K562 (cell line): Measurements from ENCODE around the gene YPEL1. TPM values are rescaled to one million over a fixed set of nuclear protein-coding genes. Genes with fewer than 3 reads are reported as not detected.

ENCODE experiments used
- ARID3B ChIP-seq: fragments of 250-450 bp; sonication (Bioruptor Pico); IDR thresholded peaks from 2 replicates; pipeline ENCODE4 v1.4.0; 2020; ENCODE audit warnings: borderline replicate concordance
- ATF3 ChIP-seq, 2 experiments: fragments of 450-650 bp in 1 of 2; sonication (generic) in 1 of 2; formaldehyde crosslinking in 1 of 2; IDR thresholded peaks in 1 of 2; conservative IDR thresholded peaks in 1 of 2; 2 replicates each; pipeline versions ENCODE4 v1.6.1 to v1.8.1; 2016 to 2023; ENCODE audit warnings: mild to moderate bottlenecking in 2 of 2, moderate library complexity in 2 of 2, inconsistent platforms in 1 of 2, missing genetic modification reagents in 1 of 2
- BRD9 ChIP-seq: fragments of 450-650 bp; IDR thresholded peaks from 2 replicates; pipeline ENCODE4 v1.6.1; 2018; ENCODE audit warnings: low read depth; ENCODE audit not compliant: partially characterized antibody
- CAMTA2 ChIP-seq: fragments of 250-450 bp; sonication (Bioruptor Pico); conservative IDR thresholded peaks from 2 replicates; pipeline ENCODE4 v1.5.1; 2022
- CBFA2T3 ChIP-seq: fragments of 450-650 bp; IDR thresholded peaks from 2 replicates; pipeline ENCODE4 v1.6.1; 2017
- COPS2 ChIP-seq: fragments of 450-650 bp; conservative IDR thresholded peaks from 2 replicates; pipeline ENCODE4 v1.6.1; 2016; ENCODE audit warnings: mild to moderate bottlenecking, moderate library complexity
- FOXK2 ChIP-seq, 2 experiments: fragments of 450-650 bp; IDR thresholded peaks in 1 of 2; conservative IDR thresholded peaks in 1 of 2; 2 replicates each; pipeline ENCODE4 v1.6.1; 2016; ENCODE audit warnings: low read depth in 2 of 2, mild to moderate bottlenecking in 1 of 2
- HDAC8 ChIP-seq: fragments of 450-650 bp; IDR thresholded peaks from 2 replicates; pipeline ENCODE4 v1.6.1; 2016; ENCODE audit warnings: mild to moderate bottlenecking, missing genetic modification characterization, moderate library complexity, missing compliant biosample characterization
- HSF4 ChIP-seq: fragments of 250-450 bp; sonication (Bioruptor Pico); IDR thresholded peaks from 2 replicates; pipeline ENCODE4 v2.1.2; 2022; ENCODE audit warnings: mild to moderate bottlenecking, moderate library complexity, borderline replicate concordance
- POLR2B ChIP-seq: fragments of 450-650 bp; IDR thresholded peaks from 2 replicates; pipeline ENCODE4 v1.6.1; 2018; ENCODE audit warnings: low read depth; ENCODE audit not compliant: partially characterized antibody
- POU5F1 ChIP-seq: fragments of 150-350 bp; IDR thresholded peaks from 2 replicates; pipeline ENCODE4 v1.6.1; 2014; ENCODE audit warnings: borderline replicate concordance, low read length, low read depth, mild to moderate bottlenecking; ENCODE audit not compliant: partially characterized antibody
- PPARD ChIP-seq: fragments of 250-450 bp; sonication (Bioruptor Pico); IDR thresholded peaks from 2 replicates; pipeline ENCODE4 v1.8.0; 2022; ENCODE audit warnings: inconsistent platforms, mild to moderate bottlenecking, moderate library complexity
- PTRF ChIP-seq: fragments of 450-650 bp; IDR thresholded peaks from 2 replicates; pipeline ENCODE4 v1.6.1; 2016; ENCODE audit warnings: mild to moderate bottlenecking, missing genetic modification characterization, missing compliant biosample characterization
- SMARCA4 ChIP-seq: fragments of 450-650 bp; IDR thresholded peaks from 2 replicates; pipeline ENCODE4 v1.6.1; 2016
- SRSF1 ChIP-seq: fragments of 200-400 bp; formaldehyde crosslinking; IDR thresholded peaks from 2 replicates; pipeline ENCODE4 v1.6.1; 2017; ENCODE audit warnings: mild to moderate bottlenecking, low read depth, low read length, moderate library complexity
- TEAD4 ChIP-seq, 2 experiments: sonication (generic) in 1 of 2; formaldehyde crosslinking in 1 of 2; IDR thresholded peaks; 2 replicates each; pipeline versions ENCODE4 v1.6.1 to v1.8.0; 2012 to 2022; ENCODE audit warnings: borderline replicate concordance in 1 of 2, inconsistent platforms in 1 of 2, low read length in 1 of 2, mild to moderate bottlenecking in 1 of 2, missing genetic modification reagents in 1 of 2
- TGIF2 ChIP-seq: sonication (generic); formaldehyde crosslinking; IDR thresholded peaks from 2 replicates; pipeline ENCODE4 v1.8.1; 2022; ENCODE audit warnings: mild to moderate bottlenecking, missing genetic modification reagents, moderate library complexity
- VEZF1 ChIP-seq: fragments of 200-800 bp; sonication (Bioruptor generic); IDR thresholded peaks from 2 replicates; pipeline ENCODE4 v1.6.1; 2017; ENCODE audit warnings: missing genetic modification characterization, missing compliant biosample characterization
- ZBTB26 ChIP-seq: fragments of 450-650 bp; formaldehyde crosslinking; IDR thresholded peaks from 2 replicates; pipeline ENCODE4 v1.4.0; 2022; ENCODE audit warnings: missing genetic modification characterization
- ZKSCAN1 ChIP-seq: fragments of 150-350 bp; IDR thresholded peaks from 2 replicates; pipeline ENCODE4 v1.6.1; 2016; ENCODE audit warnings: low read depth, low read length
- ZNF699 ChIP-seq: fragments of 250-450 bp; sonication (Bioruptor Pico); IDR thresholded peaks from 2 replicates; pipeline ENCODE4 v1.8.0; 2021; ENCODE audit warnings: mild to moderate bottlenecking, moderate library complexity; ENCODE audit not compliant: insufficient replicate concordance
- ZNF707 ChIP-seq: fragments of 250-450 bp; sonication (Bioruptor Pico); conservative IDR thresholded peaks from 2 replicates; pipeline ENCODE4 v1.8.0; 2022; ENCODE audit warnings: inconsistent platforms, mild to moderate bottlenecking, moderate library complexity
- polyA plus RNA-seq, 8 experiments: library from polyadenylated mRNA; depleted of rRNA in 4 of 8; stranded (reverse) in 5 of 8; unstranded in 3 of 8; fragments of >200 nt; fragmentation: Nextera tagmentation in 2 of 8; fragmentation: Illumina TruSeq in 1 of 8; extraction: Ambion mirVana in 2 of 8; extraction: Trizol in 1 of 8; gene quantifications; 2 replicates each; pipeline versions ENCODE4 v1.2.1 to v1.2.3, GENCODE V29; 2011 to 2014; ENCODE audit warnings: inconsistent platforms in 1 of 8, missing spikeins in 1 of 8
- total RNA-seq, 7 experiments: library from RNA; depleted of rRNA in 6 of 7; stranded (reverse); fragments of >200 nt in 6 of 7; fragmentation: Illumina TruSeq in 2 of 7; extraction: Trizol in 2 of 7; gene quantifications; 2 replicates each; pipeline versions ENCODE4 v1.2.1 to v1.2.3, GENCODE V29; 2011 to 2021; ENCODE audit warnings: low replicate concordance in 1 of 7

YPEL1 gene
- total and polyA plus RNA-seq, 9 of the 15 experiments (the other 6 are each of a cell fraction or from before 2014, with no cell fraction given), result 0.07 to 2.2 (median 0.46) TPM

GRCh38 chr22:21657360-21658032 lies 78.1 kb downstream of the YPEL1 start (continued):
- TF ChIP-seq POLR2B (no peak), PTRF (tag) (no peak), SRSF1 (no peak), CBFA2T3 (no peak), TEAD4 (IDR thresholded peaks at IDR 0.05; ENCODE audit: low read length) (no peak), TEAD4 (CRISPR knock-in tag; IDR thresholded peaks at IDR 0.05; ENCODE audit: borderline replicate concordance) (no peak), ZKSCAN1 (peak; percentile 70), HDAC8 (no peak), CAMTA2 (CRISPR knock-in tag) (no peak), TGIF2 (CRISPR knock-in tag) (no peak), ARID3B (CRISPR knock-in tag) (no peak), PPARD (CRISPR knock-in tag) (no peak), SMARCA4 (no peak), ZNF699 (CRISPR knock-in tag) (no peak), ZBTB26 (CRISPR knock-in tag) (no peak), COPS2 (no peak), BRD9 (no peak), FOXK2 (conservative IDR thresholded peaks at IDR 0.05 in 1 of 2, IDR thresholded peaks at IDR 0.05 in 1 of 2; ENCODE audit: low read depth in 2 of 2) (no peak), VEZF1 (CRISPR knock-in tag) (no peak), ZNF707 (CRISPR knock-in tag) (no peak), HSF4 (CRISPR knock-in tag) (no peak), ATF3 (IDR thresholded peaks at IDR 0.05) (no peak), ATF3 (CRISPR knock-in tag; conservative IDR thresholded peaks at IDR 0.05) (0 out of 2 replicates have a peak, but pooled peaks have one; percentile 40), POU5F1 (peak; percentile 70)
